ENCODE data around the gene SPTB. TPM values are rescaled to one million over a fixed set of nuclear protein-coding genes. Genes with fewer than 3 reads are reported as not detected.
A peak's percentile ranks its signal among the peaks of the same experiment; 100 is the strongest.
"Not testable (repeated sequence)": the region's sequence is repeated elsewhere in the genome, so short reads cannot be mapped to it uniquely, and the experiment has no call there.

Gene SPTB
- total RNA-seq, 1 donor from 2014 or later: 1.9 TPM

DNA sequence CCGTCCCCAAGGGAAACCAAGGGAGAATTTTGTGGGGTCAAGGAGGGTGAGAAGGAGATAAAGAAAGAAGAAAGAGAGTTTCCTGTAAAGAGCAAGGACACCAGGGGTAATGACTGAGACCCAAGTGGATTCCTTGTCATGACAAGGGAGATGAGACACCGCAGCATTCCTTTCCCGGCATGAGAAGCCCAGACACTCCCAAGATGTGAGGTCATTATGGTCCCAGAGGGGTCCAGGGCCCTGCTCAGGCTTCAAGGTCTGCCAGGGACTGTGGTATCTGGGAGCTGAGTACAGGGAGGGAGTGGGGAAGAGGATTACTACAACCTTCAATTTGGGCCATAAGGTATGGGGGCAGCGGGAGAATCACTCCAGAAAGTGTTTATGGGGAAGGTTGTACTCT, 58.1 kb downstream of the SPTB start:
- no peak for DNase-seq (ENCODE audit: low spot score)

- DNase-seq (ENCODE audit: low spot score): no peak
Observed at GRCh38 chr14:64818151-64818550, 61.6 kb downstream of the SPTB start.

GRCh38 chr14:64817631-64818030, 62.1 kb downstream of the SPTB start:
- DNase-seq (ENCODE audit: low spot score): no peak

DNA sequence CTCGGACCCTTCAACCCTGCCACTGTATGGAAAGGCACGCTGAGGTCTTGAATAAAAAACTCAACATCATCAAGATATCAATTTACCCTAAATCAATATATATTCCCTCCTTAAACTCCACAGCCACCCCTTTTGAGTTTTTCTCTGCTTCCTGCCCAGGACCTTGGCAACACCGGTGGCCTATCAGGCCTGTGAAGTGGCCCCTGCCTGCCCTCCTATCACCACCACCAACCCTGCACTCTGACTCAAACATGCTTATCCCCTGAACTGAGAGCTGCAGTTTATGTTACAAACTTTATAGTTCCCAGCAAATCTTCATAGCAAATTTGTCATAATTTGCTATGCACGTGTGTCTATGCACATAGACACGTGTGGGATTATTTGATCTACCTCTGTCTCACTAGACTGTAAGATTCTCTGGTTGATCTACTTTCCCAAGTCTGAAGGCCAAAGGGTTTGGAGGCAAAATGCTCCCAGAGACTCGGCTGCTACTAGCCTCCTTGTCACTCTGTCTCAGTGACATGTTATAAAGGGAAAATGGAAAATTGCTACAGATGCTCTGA, 63.4 kb downstream of the SPTB start:
- no peak for DNase-seq (ENCODE audit: low spot score)

- DNase-seq (ENCODE audit: low spot score): no peak
Observed at GRCh38 chr14:64815257-64815656, 64.5 kb downstream of the SPTB start.

GRCh38 chr14:64812412-64812811, 67.3 kb downstream of the SPTB start:
- DNase-seq (ENCODE audit: low spot score): peak; percentile 64

DNA sequence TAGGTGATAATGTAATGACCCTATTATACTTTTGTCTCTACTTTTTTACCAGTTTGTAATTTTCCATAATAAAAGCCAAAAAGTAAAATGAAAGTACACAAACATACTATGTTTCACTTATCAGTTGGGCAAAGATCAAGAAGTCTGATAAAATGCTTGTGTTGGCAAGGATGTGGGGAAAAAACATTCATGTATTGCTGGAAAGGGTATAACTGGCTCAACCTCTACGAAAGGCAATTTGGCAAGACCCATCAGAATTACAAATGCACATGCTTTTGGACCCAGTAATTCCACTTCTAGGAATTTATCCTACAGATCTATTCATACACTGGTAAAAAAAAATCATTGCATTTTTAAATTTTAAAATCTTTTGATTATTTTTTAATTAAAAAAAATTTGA, 68.0 kb downstream of the SPTB start:
- DNase-seq (ENCODE audit: low spot score): no peak

GRCh38 chr14:64808449-64808848, 71.3 kb downstream of the SPTB start:
- no peak for DNase-seq (ENCODE audit: low spot score)

GRCh38 chr14:64807551-64807950, 72.2 kb downstream of the SPTB start:
- DNase-seq (ENCODE audit: low spot score): no peak

- DNase-seq (ENCODE audit: low spot score): no peak
Observed at GRCh38 chr14:64806862-64807495, 72.7 kb downstream of the SPTB start.

DNA sequence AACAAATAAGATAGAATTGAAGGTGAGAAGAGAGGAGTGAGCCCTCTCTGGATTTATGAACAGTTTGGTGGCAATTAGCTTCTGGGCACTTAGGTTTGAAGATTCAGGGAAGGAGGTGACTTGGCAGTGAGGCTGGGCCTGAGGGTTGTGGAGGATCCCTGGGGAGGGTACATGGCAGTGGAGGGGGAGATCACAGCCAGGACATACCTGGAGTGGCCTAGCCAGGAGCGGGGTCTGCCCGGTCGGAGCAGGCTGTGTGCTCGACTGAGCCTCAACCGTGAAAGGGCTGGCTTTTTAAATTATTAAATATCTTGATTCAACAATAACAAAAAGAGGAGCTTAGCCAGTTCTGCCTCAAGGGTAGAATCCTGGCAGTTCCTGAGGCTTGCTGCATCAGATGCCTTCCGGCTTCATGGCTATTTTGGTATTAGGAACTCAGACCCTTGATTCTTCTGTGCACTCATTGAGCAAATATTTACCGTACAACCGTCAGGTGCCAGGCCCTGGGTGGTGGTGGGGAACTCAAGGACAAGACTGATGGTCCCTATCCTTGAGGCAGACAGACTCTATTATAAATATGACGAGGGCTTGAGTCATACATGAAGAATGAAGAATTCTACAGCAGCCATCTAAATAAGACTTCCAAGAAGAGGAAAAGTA, 73.4 kb downstream of the SPTB start:
- no peak for DNase-seq (ENCODE audit: low spot score)

DNA sequence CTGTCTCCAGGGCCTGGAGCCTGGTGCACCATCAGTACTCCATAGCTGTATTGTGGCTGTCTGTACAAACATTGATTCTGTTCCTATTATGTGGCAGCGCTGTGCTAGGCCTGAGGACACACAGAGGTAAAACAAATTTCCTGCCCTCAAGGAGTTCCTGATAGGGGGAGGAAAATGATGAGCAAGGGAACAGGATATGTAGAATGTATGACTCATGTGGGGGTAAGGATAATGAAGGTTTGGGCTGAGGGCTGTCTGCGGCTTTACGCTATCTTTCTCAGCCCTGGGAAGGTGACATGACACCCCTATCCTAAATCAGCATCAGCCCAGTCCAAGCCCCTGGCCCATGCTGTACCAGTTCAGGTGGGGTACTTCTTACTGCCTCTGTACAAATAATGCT, 74.1 kb downstream of the SPTB start:
- not testable (repeated sequence) for DNase-seq (ENCODE audit: low spot score)

- no peak for DNase-seq (ENCODE audit: low spot score)
Observed at GRCh38 chr14:64804754-64805260, 74.9 kb downstream of the SPTB start.

- DNase-seq (ENCODE audit: low spot score): no peak
Observed at GRCh38 chr14:64801800-64802199, 77.9 kb downstream of the SPTB start.

DNA sequence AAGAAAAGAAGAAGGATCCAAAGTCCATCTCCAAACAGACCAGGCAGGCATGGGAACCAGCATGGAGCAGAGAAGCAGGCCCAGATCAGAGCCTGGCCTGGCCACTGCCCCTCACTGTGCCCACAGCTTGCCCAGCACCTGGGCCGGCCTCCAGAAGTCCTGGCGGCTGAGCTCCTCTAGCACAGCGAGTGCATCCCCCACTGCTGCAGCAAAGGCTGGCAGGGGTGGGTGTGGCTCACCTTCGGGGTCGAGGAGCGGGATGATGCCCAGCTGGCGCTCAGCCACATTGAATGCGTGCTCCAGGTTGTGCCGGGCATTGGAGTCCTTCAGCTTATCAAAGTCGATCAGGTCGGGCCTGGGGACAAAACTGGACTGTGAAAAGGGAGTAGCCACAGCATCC, 78.7 kb downstream of the SPTB start:
- no peak for DNase-seq (ENCODE audit: low spot score)

- no peak for DNase-seq (ENCODE audit: low spot score)
Observed at GRCh38 chr14:64800000-64800399, 79.7 kb downstream of the SPTB start.

GRCh38 chr14:64799555-64799954, 80.2 kb downstream of the SPTB start:
- DNase-seq (ENCODE audit: low spot score): no peak

GRCh38 chr14:64796369-64796768, 83.3 kb downstream of the SPTB start:
- no peak for DNase-seq (ENCODE audit: low spot score)

DNA sequence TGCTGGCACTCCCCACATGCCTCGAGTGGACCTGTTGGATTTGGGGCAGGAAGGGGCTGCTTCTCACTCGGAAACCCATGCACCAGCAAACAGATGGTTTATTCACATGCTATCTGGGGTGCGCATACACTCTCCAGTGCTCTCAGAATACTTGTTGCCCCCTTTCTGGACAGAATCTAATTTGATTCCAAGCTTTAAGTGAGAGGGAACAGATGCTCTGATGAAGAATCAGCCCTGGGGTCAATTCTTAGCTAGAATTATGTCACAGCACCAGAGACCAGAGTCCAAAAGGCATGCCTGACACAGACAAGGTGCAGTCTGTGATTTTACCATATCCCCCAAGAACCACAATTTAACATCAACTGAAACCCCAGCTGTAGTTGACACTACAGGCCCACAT, 83.8 kb downstream of the SPTB start:
- no peak for DNase-seq (ENCODE audit: low spot score)

DNA sequence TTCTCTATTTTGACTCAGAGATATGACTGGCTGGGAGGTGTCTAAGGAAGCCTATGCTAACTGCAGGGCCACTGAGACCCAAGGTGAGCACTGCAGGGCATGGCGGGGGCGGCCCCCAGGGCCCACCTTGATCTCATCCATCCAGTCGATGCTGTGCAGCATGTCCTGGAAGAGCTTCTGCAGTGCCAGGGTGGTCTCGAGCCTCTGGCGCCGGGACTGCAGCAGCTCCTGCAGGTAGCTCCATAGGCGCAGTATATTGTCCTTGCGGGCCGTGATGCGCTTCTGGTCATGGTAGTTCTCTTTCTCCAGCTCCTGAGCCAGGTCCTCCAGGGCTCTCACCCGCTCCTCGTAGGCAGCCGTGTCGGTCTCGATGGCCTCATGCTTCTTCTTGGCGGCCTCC, 84.5 kb downstream of the SPTB start:
- DNase-seq (ENCODE audit: low spot score): no peak

- no peak for DNase-seq (ENCODE audit: low spot score)
Observed at GRCh38 chr14:64792871-64793560, 86.7 kb downstream of the SPTB start.

GRCh38 chr14:64792231-64792630, 87.5 kb downstream of the SPTB start:
- no peak for DNase-seq (ENCODE audit: low spot score)

DNA sequence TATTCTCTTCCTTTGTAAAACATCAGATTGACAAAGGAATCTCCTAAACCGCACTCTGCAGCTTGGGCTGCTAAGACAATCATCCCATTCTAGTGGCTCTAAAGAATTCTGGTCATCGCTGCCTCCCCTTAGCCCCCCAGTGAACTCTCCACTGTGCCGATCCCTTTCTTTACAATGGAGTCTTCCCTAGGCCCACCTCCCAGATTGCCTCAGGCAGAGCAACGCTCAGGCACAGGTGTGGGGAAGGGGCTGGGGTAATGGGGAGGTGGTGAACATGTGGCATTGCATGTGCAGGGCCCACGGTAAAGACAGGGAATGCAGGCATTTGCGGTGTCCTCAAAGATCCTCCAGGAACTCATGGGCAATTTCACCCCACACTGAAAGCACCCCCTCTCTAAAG, 89.2 kb downstream of the SPTB start:
- DNase-seq (ENCODE audit: low spot score): no peak
